Lung microvascular endothelial cell (primary cell): Measurements from ENCODE around the gene BAIAP2L1. TPM values are rescaled to one million over a fixed set of nuclear protein-coding genes. Genes with fewer than 3 reads are reported as not detected.

Experiments used
- DNase-seq, 2 donors: peaks; one replicate each; pipeline versions ENCODE4 v3.0.0 to v3.0.0-alpha.2; 2010; ENCODE audit warnings: low read depth in 2 of 2
- total RNA-seq: library from RNA; depleted of rRNA; stranded (reverse); fragments of >200 nt; gene quantifications from 2 replicates; pipeline ENCODE4 v1.2.1, GENCODE V29; 2014

BAIAP2L1 gene
- total RNA-seq, 1 donor from 2014 or later = under 0.01 TPM

GRCh38 chr7:98280296-98280695 lies 120.6 kb downstream of the BAIAP2L1 start:
- no peak for DNase-seq

GRCh38 chr7:98278936-98279335 lies 122.0 kb downstream of the BAIAP2L1 start:
- DNase-seq = no peak

GRCh38 chr7:98278408-98278807 lies 122.5 kb downstream of the BAIAP2L1 start:
- DNase-seq = no peak

GRCh38 chr7:98276241-98276761 lies 124.6 kb downstream of the BAIAP2L1 start:
- no peak for DNase-seq

- no peak for DNase-seq
Measured at GRCh38 chr7:98267303-98267702, 133.6 kb downstream of the BAIAP2L1 start.

- DNase-seq = peak; percentile 36 to 63
Measured at GRCh38 chr7:98266840-98267239, 134.1 kb downstream of the BAIAP2L1 start.

GRCh38 chr7:98265841-98266271 lies 135.0 kb downstream of the BAIAP2L1 start:
- peak in 1 of 2 donors; percentile 66 for DNase-seq

GRCh38 chr7:98257701-98258100 lies 143.2 kb downstream of the BAIAP2L1 start:
- DNase-seq = no peak

GRCh38 chr7:98256431-98256830 lies 144.5 kb downstream of the BAIAP2L1 start:
- DNase-seq = no peak

GRCh38 chr7:98254951-98255610 lies 145.8 kb downstream of the BAIAP2L1 start:
- peak in 1 of 2 donors; percentile 40 for DNase-seq

- DNase-seq = no peak
Measured at GRCh38 chr7:98254516-98254915, 146.4 kb downstream of the BAIAP2L1 start.

- DNase-seq = no peak
Measured at GRCh38 chr7:98252425-98253054, 148.3 kb downstream of the BAIAP2L1 start.

- peak; percentile 93 to 94 for DNase-seq
Measured at GRCh38 chr7:98251601-98252424, 149.1 kb downstream of the BAIAP2L1 start, which contains the start of gene TECPR1. TECPR1 (minus strand) TSS chr7:98252232; CDS start chr7:98246146, 6,086 bp downstream.

- DNase-seq = peak in 1 of 2 donors; percentile 17
Measured at GRCh38 chr7:98251231-98251600, 149.7 kb downstream of the BAIAP2L1 start.

- peak; percentile 30 to 59 for DNase-seq
Measured at GRCh38 chr7:98250789-98251188, 150.1 kb downstream of the BAIAP2L1 start.

- DNase-seq = peak; percentile 58 to 73
Measured at GRCh38 chr7:98249106-98249505, 151.8 kb downstream of the BAIAP2L1 start.

- DNase-seq = no peak
Measured at GRCh38 chr7:98248156-98248555, 152.7 kb downstream of the BAIAP2L1 start.

- DNase-seq = no peak
Measured at GRCh38 chr7:98244871-98245270, 156.0 kb downstream of the BAIAP2L1 start.

GRCh38 chr7:98242934-98243333 lies 158.0 kb downstream of the BAIAP2L1 start:
- DNase-seq = no peak

GRCh38 chr7:98242342-98242741 lies 158.5 kb downstream of the BAIAP2L1 start:
- DNase-seq = no peak

- DNase-seq = no peak
Measured at GRCh38 chr7:98241674-98242241, 159.1 kb downstream of the BAIAP2L1 start.
